Thyroid gland (tissue), 4 donors: Measurements from ENCODE around the gene IQSEC2. TPM values are rescaled to one million over a fixed set of nuclear protein-coding genes. Genes with fewer than 3 reads are reported as not detected.

Source experiments
- DNase-seq, 2 donors: peaks; one replicate each; pipeline ENCODE4 v3.0.0-alpha.2; 2019
- H3K27ac ChIP-seq, 3 donors: fragments of 200-600 bp; sonication (generic); 1 replicate in 2 of 3; 2 replicates in 1 of 3; pipeline ENCODE4 v1.5.1; 2016 to 2019; ENCODE audit warnings: mild to moderate bottlenecking in 1 of 3, moderate library complexity in 1 of 3
- H3K27me3 ChIP-seq: fragments of 200-600 bp; sonication (generic); one replicate; pipeline ENCODE4 v1.5.1; 2019
- H3K36me3 ChIP-seq, 2 donors: fragments of 200-600 bp; sonication (generic); one replicate each; pipeline ENCODE4 v1.5.1; 2016 to 2019
- H3K4me1 ChIP-seq, 2 donors: fragments of 200-600 bp; sonication (generic); one replicate each; pipeline ENCODE4 v1.5.1; 2017 to 2019
- H3K4me3 ChIP-seq, 3 donors: fragments of 200-600 bp; sonication (generic); replicated peaks in 1 of 3; 1 replicate in 2 of 3; 2 replicates in 1 of 3; pipeline ENCODE4 v1.5.1; 2016; ENCODE audit warnings: mild to moderate bottlenecking in 1 of 3
- H3K9me3 ChIP-seq: fragments of 200-600 bp; sonication (generic); one replicate; pipeline ENCODE4 v1.5.1; 2017
- POLR2A ChIP-seq, 2 donors: fragments of 450-650 bp; IDR thresholded peaks; one replicate each; pipeline ENCODE4 v1.6.1; 2017; ENCODE audit warnings: antibody characterized with exemption in 2 of 2, mild to moderate bottlenecking in 2 of 2, moderate library complexity in 1 of 2
- WGBS, 2 donors: methylation state at CpG; one replicate each; pipeline ENCODE4 v1.1.5; 2017; 5-methylcytosine and 5-hydroxymethylcytosine counted together
- intact Hi-C: fragments of 100-400 bp; cut with DNase I; formaldehyde crosslinking; loops from one replicate; pipeline ENCODE4 v1.15.1; 2023
- total RNA-seq, 4 donors: library from RNA; depleted of rRNA; stranded (reverse); fragments of >200 nt; gene quantifications; one replicate each; pipeline ENCODE4 v1.2.3, GENCODE V29; 2016
- TF ChIP-seq, protein P1 (sequence below), 6 experiments: fragments of 200-600 bp in 3 of 6; fragments of 450-650 bp in 3 of 6; sonication (generic) in 3 of 6; IDR thresholded peaks; one replicate each; pipeline ENCODE4 v1.5.1; 2016 to 2019; ENCODE audit warnings: antibody characterized with exemption in 6 of 6, mild to moderate bottlenecking in 2 of 6, inconsistent platforms in 1 of 6, moderate library complexity in 1 of 6

The IQSEC2 gene
- total RNA-seq, 4 donors from 2014 or later: 14.1 to 23.7 (median 17.2) TPM

DNA sequence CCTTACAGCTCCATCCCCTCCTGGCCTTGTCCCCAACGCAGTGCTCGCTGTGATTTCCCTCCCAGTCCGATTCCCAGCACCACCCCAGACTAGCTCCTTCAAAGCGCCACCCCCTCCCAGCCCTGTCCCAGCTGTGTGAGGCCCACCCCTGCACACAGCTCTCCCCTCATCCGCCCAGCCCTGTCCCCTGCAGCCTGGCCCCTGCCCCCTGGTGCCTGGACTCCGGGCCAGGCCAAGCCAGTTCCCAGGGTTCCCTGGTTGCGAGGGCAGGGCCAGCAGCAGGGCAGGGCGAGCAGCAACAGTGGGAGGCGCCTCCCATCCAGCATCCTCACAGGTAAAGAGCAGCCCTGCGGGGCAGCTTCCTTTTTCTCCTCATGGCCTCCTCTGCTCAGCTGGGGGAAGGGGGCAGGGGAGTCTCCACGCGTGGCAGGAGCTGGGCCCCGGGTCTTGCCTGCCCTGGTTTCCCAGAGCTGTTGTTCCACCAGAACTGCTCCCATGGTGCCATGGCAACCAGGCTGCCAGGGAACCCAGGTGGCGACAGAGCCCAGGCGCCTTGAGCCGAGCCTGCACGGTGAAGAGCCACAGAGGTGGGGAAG is 24.8 kb downstream of the IQSEC2 start:
- intact Hi-C loops: no loop called here
- no peaks in the 10 kb centered on the region for H3K9me3 ChIP-seq
- 68 to 74% methylated on average over 5 to 9 of the region's 17 CpGs for WGBS, 2 donors

DNA sequence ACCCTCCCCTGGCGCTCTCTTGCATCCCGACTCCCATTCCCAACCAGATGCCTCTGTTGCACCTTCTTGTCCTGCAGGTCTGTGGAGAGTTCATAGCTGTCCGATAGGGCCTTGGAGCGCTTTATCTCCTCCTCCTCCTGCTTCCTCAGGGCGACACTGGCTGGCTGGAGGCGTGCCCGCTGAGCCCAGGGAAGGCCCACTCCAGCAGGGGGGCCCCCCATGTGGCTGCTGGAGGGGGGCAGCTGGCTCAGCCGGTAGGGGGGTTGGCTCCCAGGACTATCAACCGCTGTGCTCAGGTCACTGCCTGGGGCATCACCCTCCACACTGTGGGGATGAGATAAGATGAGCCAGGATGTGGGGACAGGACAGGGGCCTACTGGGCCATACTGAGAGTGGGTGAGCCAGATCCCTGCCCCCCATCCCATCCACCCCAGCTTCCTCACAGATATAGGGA is 25.6 kb downstream of the IQSEC2 start:
- Histone ChIP-seq H3K9me3 (no peaks in the 10 kb centered on the region), H3K4me1 (no peaks in the 10 kb centered on the region), H3K27me3 (no peaks in the 10 kb centered on the region), H3K27ac (no peak overlapping the region), H3K4me3 (no peak overlapping the region), H3K36me3 (no peaks in the 10 kb centered on the region)
- no peak for DNase-seq
- WGBS, 2 donors: 88 to 90% methylated on average over 5 to 7 of the region's 9 CpGs
- intact Hi-C loops: no loop called here
- TF ChIP-seq POLR2A (IDR thresholded peaks at IDR 0.05): no peak
- TF ChIP-seq, protein P1, sequence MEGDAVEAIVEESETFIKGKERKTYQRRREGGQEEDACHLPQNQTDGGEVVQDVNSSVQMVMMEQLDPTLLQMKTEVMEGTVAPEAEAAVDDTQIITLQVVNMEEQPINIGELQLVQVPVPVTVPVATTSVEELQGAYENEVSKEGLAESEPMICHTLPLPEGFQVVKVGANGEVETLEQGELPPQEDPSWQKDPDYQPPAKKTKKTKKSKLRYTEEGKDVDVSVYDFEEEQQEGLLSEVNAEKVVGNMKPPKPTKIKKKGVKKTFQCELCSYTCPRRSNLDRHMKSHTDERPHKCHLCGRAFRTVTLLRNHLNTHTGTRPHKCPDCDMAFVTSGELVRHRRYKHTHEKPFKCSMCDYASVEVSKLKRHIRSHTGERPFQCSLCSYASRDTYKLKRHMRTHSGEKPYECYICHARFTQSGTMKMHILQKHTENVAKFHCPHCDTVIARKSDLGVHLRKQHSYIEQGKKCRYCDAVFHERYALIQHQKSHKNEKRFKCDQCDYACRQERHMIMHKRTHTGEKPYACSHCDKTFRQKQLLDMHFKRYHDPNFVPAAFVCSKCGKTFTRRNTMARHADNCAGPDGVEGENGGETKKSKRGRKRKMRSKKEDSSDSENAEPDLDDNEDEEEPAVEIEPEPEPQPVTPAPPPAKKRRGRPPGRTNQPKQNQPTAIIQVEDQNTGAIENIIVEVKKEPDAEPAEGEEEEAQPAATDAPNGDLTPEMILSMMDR (IDR thresholded peaks at IDR 0.05): no peak

More for the DNA sequence above, 24.8 kb downstream of the IQSEC2 start:
- H3K4me1 ChIP-seq: no peaks in the 10 kb centered on the region
- H3K27me3 ChIP-seq: no peaks in the 10 kb centered on the region
- no peak overlapping the region for H3K27ac ChIP-seq
- no peak for TF ChIP-seq POLR2A (IDR thresholded peaks at IDR 0.05)
- TF ChIP-seq, protein P1 (IDR thresholded peaks at IDR 0.05): no peak
- peak in 1 of 2 donors; percentile 6 for DNase-seq
- H3K36me3 ChIP-seq: no peaks in the 10 kb centered on the region
- no peak overlapping the region for H3K4me3 ChIP-seq

DNA sequence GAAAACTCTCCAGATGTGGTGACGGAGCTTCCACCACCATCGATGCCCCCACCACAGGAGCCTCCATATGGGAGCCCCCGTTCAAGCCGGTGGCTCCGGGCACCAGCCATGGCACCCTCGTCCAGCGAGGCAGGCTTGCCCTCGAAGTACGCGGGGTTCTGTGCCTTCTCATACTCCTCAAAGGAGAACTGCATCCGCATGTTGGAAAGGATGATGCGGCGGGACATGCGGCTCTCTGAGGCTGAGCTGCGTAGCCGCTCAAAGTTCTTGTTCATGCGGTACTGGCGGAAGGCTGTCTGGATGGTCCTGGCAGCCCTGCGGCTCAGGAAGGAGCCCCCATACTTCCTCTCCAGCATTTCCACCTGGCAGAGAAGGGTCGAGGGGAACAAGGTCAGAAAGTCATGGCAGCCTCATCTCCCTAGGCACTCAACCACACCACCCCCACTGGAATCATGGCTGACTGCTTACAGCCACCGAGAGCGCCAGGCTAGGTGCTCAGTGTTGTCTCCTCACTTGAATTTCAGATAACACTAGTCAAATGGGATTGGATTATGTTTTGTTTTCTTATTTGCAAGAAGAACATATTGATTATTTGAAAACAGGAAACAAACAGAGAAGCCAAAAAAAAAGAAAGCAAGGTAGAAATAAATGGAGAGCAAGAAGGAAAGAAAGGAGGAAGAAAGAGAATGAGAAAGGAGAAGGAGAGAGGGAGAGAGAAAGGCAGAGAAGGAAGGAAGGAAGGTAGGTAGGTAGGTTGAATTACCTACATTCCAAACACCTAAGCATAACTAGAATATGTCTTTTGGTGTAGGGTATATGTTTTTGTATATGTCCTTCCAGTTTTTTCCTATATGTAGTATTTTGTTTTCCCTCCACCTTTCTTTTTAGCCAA is 26.6 kb downstream of the IQSEC2 start:
- Histone ChIP-seq H3K4me3 (no peak overlapping the region), H3K9me3 (no peaks in the 10 kb centered on the region), H3K27me3 (no peaks in the 10 kb centered on the region), H3K27ac (no peak overlapping the region), H3K36me3 (no peaks in the 10 kb centered on the region), H3K4me1 (no peaks in the 10 kb centered on the region)
- DNase-seq: no peak
- intact Hi-C loops: no loop called here
- WGBS, 2 donors: 71 to 97% methylated on average over 4 to 6 of the region's 22 CpGs
- no peak for TF ChIP-seq POLR2A (IDR thresholded peaks at IDR 0.05)
- TF ChIP-seq, protein P1 (IDR thresholded peaks at IDR 0.05): no peak

- H3K27me3 ChIP-seq: no peaks in the 10 kb centered on the region
- TF ChIP-seq POLR2A (IDR thresholded peaks at IDR 0.05): no peak
- TF ChIP-seq, protein P1 (IDR thresholded peaks at IDR 0.05): no peak
- 91 to 93% methylated on average over 3 of the region's 3 CpGs for WGBS, 2 donors
- no peaks in the 10 kb centered on the region for H3K36me3 ChIP-seq
- intact Hi-C loops: no loop called here
- H3K4me1 ChIP-seq: no peaks in the 10 kb centered on the region
- no peak for DNase-seq
- no peaks in the 10 kb centered on the region for H3K9me3 ChIP-seq
- H3K4me3 ChIP-seq: no peak overlapping the region
- H3K27ac ChIP-seq: no peak overlapping the region
Observed at GRCh38 chrX:53253293-53254020, 27.9 kb downstream of the IQSEC2 start.
